Mesendoderm (in vitro differentiated cells): ENCODE results near the gene UBAC2.

Experiments used
- DNase-seq: peaks from one replicate; pipeline ENCODE4 v3.0.0; 2013
- H2AK5ac ChIP-seq: 2 replicates; pipeline ENCODE4 v1.6.1; 2013; ENCODE audit warnings: low read length, inconsistent platforms
- H2BK120ac ChIP-seq: 2 replicates; pipeline ENCODE4 v1.6.1; 2013; ENCODE audit warnings: low read depth, mild to moderate bottlenecking, low read length, moderate library complexity, mixed read lengths
- H2BK15ac ChIP-seq: replicated peaks from 2 replicates; pipeline ENCODE4 v1.6.1; 2013; ENCODE audit warnings: low read depth, mild to moderate bottlenecking, moderate library complexity
- H2BK5ac ChIP-seq: 2 replicates; pipeline ENCODE4 v1.6.1; 2013; ENCODE audit warnings: low read length, inconsistent platforms
- H3K18ac ChIP-seq: 2 replicates; pipeline ENCODE4 v1.6.1; 2013; ENCODE audit warnings: mild to moderate bottlenecking, low read length, mixed read lengths
- H3K23ac ChIP-seq: one replicate; pipeline ENCODE4 v1.6.1; 2013; ENCODE audit warnings: low read length
- H3K27ac ChIP-seq: 2 replicates; pipeline ENCODE4 v1.5.1; 2013; ENCODE audit warnings: low read depth, mild to moderate bottlenecking, inconsistent platforms, low read length, moderate library complexity
- H3K27me3 ChIP-seq: 2 replicates; pipeline ENCODE4 v1.6.1; 2013; ENCODE audit warnings: low read length, control low read depth, mild to moderate bottlenecking, inconsistent platforms; ENCODE audit not compliant: insufficient read depth, poor library complexity
- H3K36me3 ChIP-seq: 2 replicates; pipeline ENCODE4 v1.6.1; 2013; ENCODE audit warnings: low read length, inconsistent platforms; ENCODE audit not compliant: control insufficient read depth, insufficient read depth
- H3K4ac ChIP-seq: one replicate; pipeline ENCODE4 v1.6.1; 2013; ENCODE audit warnings: low read depth, mild to moderate bottlenecking, low read length, moderate library complexity
- H3K4me1 ChIP-seq: 2 replicates; pipeline ENCODE4 v1.6.1; 2013; ENCODE audit warnings: low read depth, low read length, inconsistent platforms; ENCODE audit not compliant: control insufficient read depth
- H3K4me2 ChIP-seq: 2 replicates; pipeline ENCODE4 v1.6.1; 2013; ENCODE audit warnings: low read length
- H3K4me3 ChIP-seq: 2 replicates; pipeline ENCODE4 v1.5.1; 2013; ENCODE audit warnings: mild to moderate bottlenecking, low read length
- H3K56ac ChIP-seq: one replicate; pipeline ENCODE4 v1.6.1; 2013; ENCODE audit warnings: low read length
- H3K79me1 ChIP-seq: 2 replicates; pipeline ENCODE4 v1.6.1; 2013; ENCODE audit warnings: low read length, inconsistent platforms
- H3K79me2 ChIP-seq: 2 replicates; pipeline ENCODE4 v1.6.1; 2013; ENCODE audit warnings: mild to moderate bottlenecking, low read length; ENCODE audit not compliant: control insufficient read depth, insufficient read depth
- H3K9ac ChIP-seq: 2 replicates; pipeline ENCODE4 v1.6.1; 2013; ENCODE audit warnings: low read length, inconsistent platforms
- H4K5ac ChIP-seq: one replicate; pipeline ENCODE4 v1.6.1; 2013; ENCODE audit warnings: low read length
- H4K8ac ChIP-seq: one replicate; pipeline ENCODE4 v1.6.1; 2013; ENCODE audit warnings: low read depth, mild to moderate bottlenecking, control low read depth, low read length, moderate library complexity
- WGBS: extraction: QIAGEN DNeasy Blood & Tissue Kit; methylation state at CpG from one replicate; pipeline ENCODE4 v1.1.7; 2013; ENCODE audit warnings: low lambda C conversion rate, missing lambda C conversion rate; ENCODE audit not compliant: insufficient coverage; ENCODE audit errors: extremely low coverage; 5-methylcytosine and 5-hydroxymethylcytosine counted together

Gene UBAC2

GRCh38 chr13:99382428-99383133 lies 181.9 kb downstream of the UBAC2 start:
- no peak overlapping the region for H2BK15ac ChIP-seq
- H3K56ac ChIP-seq: no peak overlapping the region
- no CpG with 5 or more reads among the region's 9 CpGs for WGBS
- H3K4me3 ChIP-seq: no peak overlapping the region
- H3K4ac ChIP-seq: no peak overlapping the region
- H2BK120ac ChIP-seq: no peak overlapping the region
- H4K8ac ChIP-seq: no peak overlapping the region
- H3K27me3 ChIP-seq: no peaks in the 10 kb centered on the region
- H2BK5ac ChIP-seq: no peak overlapping the region
- no peak overlapping the region for H3K4me2 ChIP-seq
- peaks cover 1% of the 10 kb centered on the region for H3K79me1 ChIP-seq
- no peak overlapping the region for H3K18ac ChIP-seq
- no peak overlapping the region for H3K9ac ChIP-seq
- H3K4me1 ChIP-seq: no peaks in the 10 kb centered on the region
- H4K5ac ChIP-seq: no peak overlapping the region
- H3K27ac ChIP-seq: no peak overlapping the region
- no peak overlapping the region for H2AK5ac ChIP-seq
- H3K79me2 ChIP-seq: no peaks in the 10 kb centered on the region
- H3K23ac ChIP-seq: no peak overlapping the region
- peaks cover 2% of the 10 kb centered on the region for H3K36me3 ChIP-seq
- DNase-seq: no peak

- Histone ChIP-seq H3K4me1 (no peaks in the 10 kb centered on the region), H2BK5ac (no peak overlapping the region)
- no peak for DNase-seq
These were observed 182.9 kb downstream of the UBAC2 start for GRCh38 chr13:99383511-99383921.

GRCh38 chr13:99383946-99384345 lies 183.3 kb downstream of the UBAC2 start:
- WGBS: no CpG with 5 or more reads among the region's 5 CpGs
- Histone ChIP-seq H3K18ac (no peak overlapping the region), H4K5ac (no peak overlapping the region), H2BK15ac (no peak overlapping the region), H3K4ac (no peak overlapping the region), H3K27ac (no peak overlapping the region), H3K4me3 (no peak overlapping the region), H3K4me2 (no peak overlapping the region), H4K8ac (no peak overlapping the region), H3K23ac (no peak overlapping the region), H2BK5ac (no peak overlapping the region), H3K27me3 (no peaks in the 10 kb centered on the region), H3K36me3 (no peaks in the 10 kb centered on the region), H2AK5ac (no peak overlapping the region), H2BK120ac (no peak overlapping the region), H3K56ac (no peak overlapping the region), H3K79me2 (no peaks in the 10 kb centered on the region), H3K9ac (no peak overlapping the region), H3K79me1 (peaks cover 1% of the 10 kb centered on the region), H3K4me1 (no peaks in the 10 kb centered on the region)
- DNase-seq: no peak

More at GRCh38 chr13:99383511-99383921, 182.9 kb downstream of the UBAC2 start:
- Histone ChIP-seq H2AK5ac (no peak overlapping the region), H2BK15ac (no peak overlapping the region), H3K36me3 (no peaks in the 10 kb centered on the region), H3K79me1 (peaks cover 1% of the 10 kb centered on the region), H3K56ac (no peak overlapping the region), H3K4me3 (no peak overlapping the region), H3K4me2 (no peak overlapping the region), H2BK120ac (no peak overlapping the region), H3K27ac (no peak overlapping the region), H3K9ac (no peak overlapping the region), H4K8ac (no peak overlapping the region), H3K18ac (no peak overlapping the region), H3K27me3 (no peaks in the 10 kb centered on the region), H3K4ac (no peak overlapping the region), H3K79me2 (no peaks in the 10 kb centered on the region), H3K23ac (no peak overlapping the region), H4K5ac (no peak overlapping the region)
- no CpG with 5 or more reads among the region's 11 CpGs for WGBS

- Histone ChIP-seq H3K18ac (no peak overlapping the region), H3K27ac (no peak overlapping the region), H3K79me2 (no peaks in the 10 kb centered on the region), H3K4me3 (no peak overlapping the region), H3K4me2 (no peak overlapping the region), H4K5ac (no peak overlapping the region), H2BK120ac (no peak overlapping the region), H3K79me1 (peaks cover 1% of the 10 kb centered on the region), H3K23ac (no peak overlapping the region), H2BK5ac (no peak overlapping the region), H4K8ac (no peak overlapping the region), H2BK15ac (no peak overlapping the region), H3K4ac (no peak overlapping the region), H3K56ac (no peak overlapping the region), H2AK5ac (no peak overlapping the region), H3K36me3 (no peaks in the 10 kb centered on the region), H3K9ac (no peak overlapping the region), H3K4me1 (no peaks in the 10 kb centered on the region), H3K27me3 (no peaks in the 10 kb centered on the region)
- WGBS: no CpG with 5 or more reads among the region's 13 CpGs
- DNase-seq: no peak
These were observed 183.8 kb downstream of the UBAC2 start for GRCh38 chr13:99384468-99384867.

GRCh38 chr13:99385161-99385560 lies 184.5 kb downstream of the UBAC2 start:
- Histone ChIP-seq H2BK5ac (no peak overlapping the region), H4K5ac (no peak overlapping the region), H2BK15ac (no peak overlapping the region), H4K8ac (no peak overlapping the region), H3K4ac (no peak overlapping the region), H3K4me1 (no peaks in the 10 kb centered on the region), H3K27me3 (no peaks in the 10 kb centered on the region), H2BK120ac (no peak overlapping the region), H3K27ac (no peak overlapping the region), H3K23ac (no peak overlapping the region), H2AK5ac (no peak overlapping the region), H3K79me2 (no peaks in the 10 kb centered on the region), H3K36me3 (no peaks in the 10 kb centered on the region), H3K4me2 (no peak overlapping the region), H3K56ac (no peak overlapping the region), H3K4me3 (no peak overlapping the region), H3K79me1 (peaks cover 1% of the 10 kb centered on the region), H3K18ac (no peak overlapping the region), H3K9ac (no peak overlapping the region)
- no peak for DNase-seq
- WGBS: no CpG with 5 or more reads among the region's 15 CpGs

- WGBS: no CpG with 5 or more reads among the region's 6 CpGs
- Histone ChIP-seq H3K23ac (no peak overlapping the region), H3K18ac (no peak overlapping the region), H3K36me3 (no peaks in the 10 kb centered on the region), H3K27me3 (no peaks in the 10 kb centered on the region), H3K27ac (no peak overlapping the region), H2AK5ac (no peak overlapping the region), H4K8ac (no peak overlapping the region), H3K56ac (no peak overlapping the region), H3K9ac (no peak overlapping the region), H3K79me1 (peaks cover 1% of the 10 kb centered on the region), H2BK15ac (no peak overlapping the region), H3K79me2 (no peaks in the 10 kb centered on the region), H3K4me1 (no peaks in the 10 kb centered on the region), H2BK120ac (no peak overlapping the region), H3K4ac (no peak overlapping the region), H3K4me2 (no peak overlapping the region), H2BK5ac (no peak overlapping the region), H3K4me3 (no peak overlapping the region), H4K5ac (no peak overlapping the region)
- no peak for DNase-seq
These were observed 185.3 kb downstream of the UBAC2 start for GRCh38 chr13:99385940-99386339.
